Activated naive CD4-positive, alpha-beta T cell treated with anti-CD3 and anti-CD28 coated beads, Interleukin-2, amount 50 U/mL, for 24 hours (primary cell): ENCODE measurements around the gene G6PD.
"Not testable (repeated sequence)": the region's sequence is repeated elsewhere in the genome, so short reads cannot be mapped to it uniquely, and the experiment has no call there.

Experiments used
- H3K27ac Mint-ChIP-seq: one replicate; pipeline ENCODE4 v1.8.0; 2021; ENCODE audit warnings: mild to moderate bottlenecking, mixed read lengths
- H3K27me3 Mint-ChIP-seq: one replicate; pipeline ENCODE4 v1.8.0; 2021; ENCODE audit warnings: mixed read lengths
- H3K36me3 Mint-ChIP-seq: one replicate; pipeline ENCODE4 v1.8.0; 2021; ENCODE audit warnings: mixed read lengths
- H3K4me1 Mint-ChIP-seq: one replicate; pipeline ENCODE4 v1.8.0; 2021; ENCODE audit warnings: mixed read lengths
- H3K4me3 Mint-ChIP-seq: one replicate; pipeline ENCODE4 v1.8.0; 2021; ENCODE audit warnings: mild to moderate bottlenecking, mixed read lengths
- H3K9me3 Mint-ChIP-seq: one replicate; pipeline ENCODE4 v1.8.0; 2021; ENCODE audit warnings: mixed read lengths

The G6PD gene

GRCh38 chrX:154508384-154508745 lies 38.3 kb downstream of the G6PD start:
- Mint-ChIP-seq H3K4me3 (no peak overlapping the region), H3K27ac (no peak overlapping the region), H3K36me3 (peaks cover 6% of the 10 kb centered on the region), H3K27me3 (no peaks in the 10 kb centered on the region), H3K4me1 (peaks cover 25% of the 10 kb centered on the region), H3K9me3 (no peaks in the 10 kb centered on the region)

GRCh38 chrX:154507673-154508383 lies 38.8 kb downstream of the G6PD start:
- H3K27me3 Mint-ChIP-seq, result no peaks in the 10 kb centered on the region
- no peak overlapping the region for H3K27ac Mint-ChIP-seq
- no peak overlapping the region for H3K4me3 Mint-ChIP-seq
- H3K36me3 Mint-ChIP-seq, result peaks cover 6% of the 10 kb centered on the region
- no peaks in the 10 kb centered on the region for H3K9me3 Mint-ChIP-seq
- H3K4me1 Mint-ChIP-seq, result peaks cover 24% of the 10 kb centered on the region

- Mint-ChIP-seq H3K4me3 (no peak overlapping the region), H3K4me1 (peaks cover 16% of the 10 kb centered on the region), H3K36me3 (peaks cover 6% of the 10 kb centered on the region), H3K27ac (no peak overlapping the region), H3K27me3 (no peaks in the 10 kb centered on the region), H3K9me3 (no peaks in the 10 kb centered on the region)
Measured at GRCh38 chrX:154506483-154507332, 39.9 kb downstream of the G6PD start.

- Mint-ChIP-seq H3K9me3 (no peaks in the 10 kb centered on the region), H3K36me3 (peaks cover 6% of the 10 kb centered on the region), H3K4me1 (peaks cover 6% of the 10 kb centered on the region), H3K27ac (no peak overlapping the region), H3K4me3 (no peak overlapping the region), H3K27me3 (no peaks in the 10 kb centered on the region)
Measured at GRCh38 chrX:154505734-154506133, 40.9 kb downstream of the G6PD start.

GRCh38 chrX:154502989-154503388 lies 43.7 kb downstream of the G6PD start:
- no peak overlapping the region for H3K27ac Mint-ChIP-seq
- no peak overlapping the region for H3K4me3 Mint-ChIP-seq
- no peaks in the 10 kb centered on the region for H3K4me1 Mint-ChIP-seq
- no peaks in the 10 kb centered on the region for H3K36me3 Mint-ChIP-seq
- no peaks in the 10 kb centered on the region for H3K27me3 Mint-ChIP-seq
- no peaks in the 10 kb centered on the region for H3K9me3 Mint-ChIP-seq

- no peaks in the 10 kb centered on the region for H3K27me3 Mint-ChIP-seq
- no peak overlapping the region for H3K4me3 Mint-ChIP-seq
- H3K4me1 Mint-ChIP-seq, result no peaks in the 10 kb centered on the region
- no peaks in the 10 kb centered on the region for H3K36me3 Mint-ChIP-seq
- no peaks in the 10 kb centered on the region for H3K9me3 Mint-ChIP-seq
- H3K27ac Mint-ChIP-seq, result no peak overlapping the region
Measured at GRCh38 chrX:154502098-154502497, 44.5 kb downstream of the G6PD start.

- not testable (repeated sequence) for H3K27me3 Mint-ChIP-seq, H3K4me3 Mint-ChIP-seq, H3K4me1 Mint-ChIP-seq, H3K36me3 Mint-ChIP-seq, H3K9me3 Mint-ChIP-seq, H3K27ac Mint-ChIP-seq
Measured at GRCh38 chrX:154501423-154501822, 45.2 kb downstream of the G6PD start.

- H3K9me3 Mint-ChIP-seq, H3K27ac Mint-ChIP-seq, H3K4me1 Mint-ChIP-seq, H3K27me3 Mint-ChIP-seq, H3K36me3 Mint-ChIP-seq, H3K4me3 Mint-ChIP-seq: not testable (repeated sequence)
Measured at GRCh38 chrX:154496591-154497137, 50.0 kb downstream of the G6PD start.

GRCh38 chrX:154495472-154495922 lies 51.1 kb downstream of the G6PD start:
- Mint-ChIP-seq H3K27ac (no peak overlapping the region), H3K36me3 (no peaks in the 10 kb centered on the region), H3K4me3 (no peak overlapping the region), H3K4me1 (no peaks in the 10 kb centered on the region), H3K9me3 (no peaks in the 10 kb centered on the region), H3K27me3 (no peaks in the 10 kb centered on the region)

GRCh38 chrX:154494715-154495114 lies 51.9 kb downstream of the G6PD start:
- no peaks in the 10 kb centered on the region for H3K36me3 Mint-ChIP-seq
- no peak overlapping the region for H3K27ac Mint-ChIP-seq
- H3K4me1 Mint-ChIP-seq, result peaks cover 1% of the 10 kb centered on the region
- H3K27me3 Mint-ChIP-seq, result no peaks in the 10 kb centered on the region
- no peaks in the 10 kb centered on the region for H3K9me3 Mint-ChIP-seq
- no peak overlapping the region for H3K4me3 Mint-ChIP-seq

- Mint-ChIP-seq H3K27ac (peak within 1 kb of the TSS; percentile 86), H3K27me3 (no peaks in the 10 kb centered on the region), H3K4me1 (peaks cover 20% of the 10 kb centered on the region), H3K9me3 (no peaks in the 10 kb centered on the region), H3K36me3 (no peaks in the 10 kb centered on the region), H3K4me3 (peak within 1 kb of the TSS; percentile 89)
Measured at GRCh38 chrX:154490414-154491083, 56.1 kb downstream of the G6PD start, which contains the start of gene SLC10A3. Gene SLC10A3 (minus strand): TSS chrX:154490629. CDS start chrX:154488940, 1,689 bp downstream.

GRCh38 chrX:154490021-154490413 lies 56.6 kb downstream of the G6PD start:
- Mint-ChIP-seq H3K4me1 (peaks cover 20% of the 10 kb centered on the region), H3K9me3 (no peaks in the 10 kb centered on the region), H3K27ac (peak overlapping the region; percentile 65), H3K36me3 (no peaks in the 10 kb centered on the region), H3K27me3 (no peaks in the 10 kb centered on the region), H3K4me3 (peak overlapping the region; percentile 89)

GRCh38 chrX:154489182-154489581 lies 57.5 kb downstream of the G6PD start:
- Mint-ChIP-seq H3K27ac (no peak overlapping the region), H3K4me3 (peak overlapping the region; percentile 89)

GRCh38 chrX:154488336-154489075 lies 58.1 kb downstream of the G6PD start:
- peak overlapping the region; percentile 35 for H3K27ac Mint-ChIP-seq
- H3K4me3 Mint-ChIP-seq, result peak overlapping the region; percentile 89
- no peaks in the 10 kb centered on the region for H3K36me3 Mint-ChIP-seq
- H3K9me3 Mint-ChIP-seq, result no peaks in the 10 kb centered on the region
- H3K27me3 Mint-ChIP-seq, result no peaks in the 10 kb centered on the region
- peaks cover 20% of the 10 kb centered on the region for H3K4me1 Mint-ChIP-seq

More at GRCh38 chrX:154489182-154489581, 57.5 kb downstream of the G6PD start:
- Mint-ChIP-seq H3K9me3 (no peaks in the 10 kb centered on the region), H3K4me1 (peaks cover 20% of the 10 kb centered on the region), H3K36me3 (no peaks in the 10 kb centered on the region), H3K27me3 (no peaks in the 10 kb centered on the region)
